ENCODE results near the gene NOP53. TPM values are rescaled to one million over a fixed set of nuclear protein-coding genes. Genes with fewer than 3 reads are reported as not detected.

Gene NOP53
- total and polyA plus RNA-seq, 12 donors, result 131 to 256 (median 188) TPM

DNA sequence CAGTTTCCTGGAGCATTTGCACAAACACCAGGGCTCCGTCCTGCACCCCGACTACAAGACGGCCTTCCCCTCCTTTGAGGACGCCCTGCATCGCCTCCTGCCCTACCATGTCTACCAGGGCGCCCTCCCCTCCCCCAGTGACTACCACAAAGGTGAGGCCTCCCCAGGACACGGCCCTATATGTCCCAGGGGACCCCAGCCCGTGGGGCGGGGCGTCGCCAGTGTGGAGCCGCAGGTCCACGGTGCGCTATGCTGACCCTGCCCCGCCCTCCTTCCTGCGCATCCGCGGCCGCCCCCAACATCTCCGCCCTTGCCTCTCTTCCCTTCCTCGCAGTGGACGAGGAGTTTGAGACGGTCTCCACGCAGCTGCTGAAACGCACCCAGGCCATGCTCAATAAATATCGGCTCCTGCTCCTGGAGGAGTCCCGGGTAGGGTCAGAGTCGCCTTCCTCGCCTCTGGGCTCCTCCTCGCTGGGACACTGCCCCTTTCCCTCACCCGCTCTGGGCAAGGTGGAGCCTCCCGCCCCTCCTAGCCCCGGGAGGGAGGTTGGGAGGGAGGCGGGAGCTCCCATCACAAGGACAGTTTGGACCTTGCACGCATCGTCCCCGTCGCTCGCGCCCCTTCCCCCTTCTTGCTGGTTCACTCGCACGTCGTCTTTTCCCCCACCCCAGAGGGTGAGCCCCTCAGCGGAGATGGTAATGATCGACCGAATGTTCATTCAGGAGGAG, 46.6 kb upstream of the NOP53 start:
- DNase-seq, result no peak
- TF ChIP-seq, protein P1, sequence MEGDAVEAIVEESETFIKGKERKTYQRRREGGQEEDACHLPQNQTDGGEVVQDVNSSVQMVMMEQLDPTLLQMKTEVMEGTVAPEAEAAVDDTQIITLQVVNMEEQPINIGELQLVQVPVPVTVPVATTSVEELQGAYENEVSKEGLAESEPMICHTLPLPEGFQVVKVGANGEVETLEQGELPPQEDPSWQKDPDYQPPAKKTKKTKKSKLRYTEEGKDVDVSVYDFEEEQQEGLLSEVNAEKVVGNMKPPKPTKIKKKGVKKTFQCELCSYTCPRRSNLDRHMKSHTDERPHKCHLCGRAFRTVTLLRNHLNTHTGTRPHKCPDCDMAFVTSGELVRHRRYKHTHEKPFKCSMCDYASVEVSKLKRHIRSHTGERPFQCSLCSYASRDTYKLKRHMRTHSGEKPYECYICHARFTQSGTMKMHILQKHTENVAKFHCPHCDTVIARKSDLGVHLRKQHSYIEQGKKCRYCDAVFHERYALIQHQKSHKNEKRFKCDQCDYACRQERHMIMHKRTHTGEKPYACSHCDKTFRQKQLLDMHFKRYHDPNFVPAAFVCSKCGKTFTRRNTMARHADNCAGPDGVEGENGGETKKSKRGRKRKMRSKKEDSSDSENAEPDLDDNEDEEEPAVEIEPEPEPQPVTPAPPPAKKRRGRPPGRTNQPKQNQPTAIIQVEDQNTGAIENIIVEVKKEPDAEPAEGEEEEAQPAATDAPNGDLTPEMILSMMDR (IDR thresholded peaks at IDR 0.05), result no peak
- intact Hi-C loops (cut with DNase I), result loop anchor here (2.0 to 10.0 kb wide), 11 partner anchors 84 to 401 kb away; partner anchors contain the start of genes NAPA (in 5 of the 10) and BICRA (in 1 of the 10)
- H3K27me3 ChIP-seq, result no peaks in the 10 kb centered on the region
- H3K36me3 ChIP-seq, result peaks cover 3 to 84% (median 37%) of the 10 kb centered on the region in 9 donors
- no peaks in the 10 kb centered on the region for H3K9me3 ChIP-seq
- peaks cover 0 to 10% (median 6%) of the 10 kb centered on the region in 9 donors for H3K4me1 ChIP-seq
- no peak overlapping the region for H3K4me3 ChIP-seq
- peak in 4 of 8 donors; percentile 3 to 28 (median 6) for ATAC-seq
- H3K27ac ChIP-seq, result peak overlapping the region in 1 of 10 donors; percentile 68
- 90 to 91% methylated on average over 46 of the region's 46 CpGs for WGBS, 2 donors

DNA sequence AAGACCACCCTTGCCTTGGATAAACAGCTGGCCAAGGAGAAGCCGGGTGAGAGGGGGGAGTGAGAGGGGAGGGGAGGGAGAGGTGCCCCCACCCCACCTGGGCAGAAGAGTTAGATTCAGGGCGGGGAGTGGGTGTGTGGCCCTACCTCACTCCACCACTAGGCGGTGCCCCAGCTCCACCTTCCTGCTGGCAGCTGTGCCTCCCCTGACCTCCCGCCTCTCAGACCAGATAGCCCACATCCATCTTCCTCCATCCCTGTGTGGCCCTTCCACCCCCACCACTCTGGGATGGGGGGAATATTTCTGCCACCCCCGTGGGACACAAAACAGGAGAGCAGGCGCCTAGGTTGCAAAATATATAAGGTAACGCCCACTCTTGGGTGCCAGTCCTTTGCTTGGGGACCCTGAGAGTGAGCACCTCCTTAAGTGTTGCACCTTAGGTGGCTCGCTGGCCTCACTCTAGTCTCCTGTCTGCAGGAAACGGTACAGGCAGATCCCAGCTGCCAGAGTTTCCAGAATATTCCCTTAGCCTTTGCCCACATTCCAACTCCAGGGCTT, 45.9 kb upstream of the NOP53 start:
- DNase-seq, result no peak
- ATAC-seq, result peak in 7 of 8 donors; percentile 28 to 55 (median 40)
- TF ChIP-seq, protein P1 (IDR thresholded peaks at IDR 0.05), result peak; percentile 37 to 74 (median 67)
- H3K27ac ChIP-seq, result no peak overlapping the region
- H3K36me3 ChIP-seq, result peaks cover 3 to 86% (median 37%) of the 10 kb centered on the region in 9 donors
- H3K9me3 ChIP-seq, result no peaks in the 10 kb centered on the region
- 69% methylated on average over 9 of the region's 9 CpGs for WGBS, 2 donors
- intact Hi-C loops (cut with DNase I), result loop anchor here (2.0 to 10.0 kb wide), 11 partner anchors 85 to 402 kb away; partner anchors contain the start of genes NAPA (in 5 of the 10) and BICRA (in 1 of the 10)
- H3K4me3 ChIP-seq, result no peak overlapping the region
- H3K4me1 ChIP-seq, result peaks cover 0 to 10% (median 6%) of the 10 kb centered on the region in 9 donors
- H3K27me3 ChIP-seq, result no peaks in the 10 kb centered on the region

DNA sequence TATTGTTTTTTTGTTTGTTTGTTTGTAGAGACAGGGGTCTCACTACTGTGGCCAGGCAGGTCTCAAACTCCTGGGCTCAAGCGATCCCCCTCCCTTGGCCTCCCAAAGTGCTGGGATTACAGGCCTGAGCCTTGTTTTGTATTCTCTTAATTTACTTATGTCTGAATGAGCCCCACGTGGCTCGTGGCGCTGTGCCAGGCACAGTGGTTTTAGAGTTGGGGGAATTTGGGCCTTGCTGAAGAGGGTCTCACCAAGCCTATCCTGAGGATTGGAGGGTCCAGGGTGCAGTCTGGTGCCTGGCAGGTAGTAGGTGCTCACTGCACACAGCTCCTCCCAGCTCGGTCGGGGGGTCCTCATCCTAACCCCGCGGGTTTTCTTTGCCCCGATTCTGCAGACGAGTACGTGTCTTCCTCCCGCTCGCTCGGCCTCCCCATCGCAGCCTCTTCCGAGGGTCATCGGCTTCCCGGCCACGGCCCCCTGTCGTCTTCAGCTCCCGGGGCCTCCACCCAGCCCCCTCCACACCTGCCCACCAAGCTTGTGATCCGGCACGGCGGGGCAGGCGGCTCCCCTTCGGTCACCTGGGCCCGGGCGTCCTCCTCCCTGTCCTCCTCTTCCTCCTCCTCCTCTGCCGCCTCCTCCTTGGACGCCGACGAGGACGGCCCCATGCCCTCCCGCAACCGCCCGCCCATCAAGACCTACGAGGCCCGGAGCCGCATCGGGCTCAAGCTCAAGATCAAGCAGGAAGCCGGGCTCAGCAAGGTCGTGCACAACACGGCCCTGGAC, 44.2 kb upstream of the NOP53 start:
- H3K4me3 ChIP-seq, result no peak overlapping the region
- H3K27me3 ChIP-seq, result no peaks in the 10 kb centered on the region
- no peak overlapping the region for H3K27ac ChIP-seq
- H3K9me3 ChIP-seq, result no peaks in the 10 kb centered on the region
- DNase-seq (no peak), ATAC-seq (no peak)
- WGBS, 2 donors, result 91 to 92% methylated on average over 43 of the region's 43 CpGs
- peaks cover 3 to 70% (median 37%) of the 10 kb centered on the region in 9 donors for H3K36me3 ChIP-seq
- intact Hi-C loops (cut with DNase I), result loop anchor here in 4 of 10 donors (5.0 to 10.0 kb wide), 3 partner anchors 406 to 416 kb away; no protein-coding TSS in a partner anchor
- TF ChIP-seq, protein P1 (IDR thresholded peaks at IDR 0.05), result no peak
- H3K4me1 ChIP-seq, result peaks cover 0 to 10% (median 6%) of the 10 kb centered on the region in 9 donors
